Keratinocyte (primary cell): ENCODE data around the gene PRG2. TPM values are rescaled to one million over a fixed set of nuclear protein-coding genes. Genes with fewer than 3 reads are reported as not detected.

Source experiments
- DNase-seq: peaks from one replicate; pipeline ENCODE4 v3.0.0-alpha.2; 2011; ENCODE audit warnings: low read depth, missing footprints, low spot score
- FAIRE-seq: peaks from 2 replicates; lab custom pipeline; 2011; peaks lifted over from hg19 to GRCh38; lab: Jason Lieb, UNC
- H2AFZ ChIP-seq: 2 replicates; pipeline ENCODE4 v1.6.0; 2012; ENCODE audit warnings: low read length, control low read depth, inconsistent platforms; ENCODE audit not compliant: control insufficient read depth
- H3K27ac ChIP-seq: 2 replicates; pipeline ENCODE4 v1.5.1; 2011; ENCODE audit warnings: low read length; ENCODE audit not compliant: control insufficient read depth, insufficient read depth
- H3K27me3 ChIP-seq: 3 replicates; pipeline ENCODE4 v1.6.0; 2011; ENCODE audit warnings: low read length; ENCODE audit not compliant: control insufficient read depth, insufficient read depth; ENCODE audit errors: extremely low read depth
- H3K36me3 ChIP-seq, 2 experiments: 2 replicates in 1 of 2; 3 replicates in 1 of 2; pipeline ENCODE4 v1.5.1; 2011; ENCODE audit warnings: low read length in 2 of 2, mild to moderate bottlenecking in 1 of 2; ENCODE audit not compliant: control insufficient read depth in 2 of 2, insufficient read depth in 2 of 2; ENCODE audit errors: extremely low read depth in 1 of 2
- H3K4me1 ChIP-seq: 3 replicates; pipeline ENCODE4 v1.5.1; 2011; ENCODE audit warnings: low read length; ENCODE audit not compliant: control insufficient read depth, insufficient read depth; ENCODE audit errors: extremely low read depth
- H3K4me2 ChIP-seq: 3 replicates; pipeline ENCODE4 v1.6.0; 2011; ENCODE audit warnings: low read depth, low read length; ENCODE audit not compliant: control insufficient read depth, insufficient read depth; ENCODE audit errors: extremely low read depth
- H3K4me3 ChIP-seq, 3 experiments: fragments of 200-600 bp in 1 of 3; sonication (generic) in 1 of 3; 2 replicates in 2 of 3; 3 replicates in 1 of 3; pipeline ENCODE4 v1.5.1; 2011 to 2016; ENCODE audit warnings: low read length in 3 of 3, mild to moderate bottlenecking in 3 of 3, control low read depth in 2 of 3, inconsistent platforms in 1 of 3, low read depth in 1 of 3, mixed read lengths in 1 of 3, mixed run types in 1 of 3, moderate library complexity in 1 of 3; ENCODE audit not compliant: control insufficient read depth in 2 of 3, insufficient read depth in 2 of 3; ENCODE audit errors: extremely low read depth in 1 of 3
- H3K79me2 ChIP-seq: 2 replicates; pipeline ENCODE4 v1.6.0; 2012; ENCODE audit warnings: low read length; ENCODE audit not compliant: control insufficient read depth, insufficient read depth
- H3K9ac ChIP-seq: 3 replicates; pipeline ENCODE4 v1.6.0; 2011; ENCODE audit warnings: low read length; ENCODE audit not compliant: control insufficient read depth, insufficient read depth; ENCODE audit errors: extremely low read depth
- H3K9me1 ChIP-seq: 3 replicates; pipeline ENCODE4 v1.6.0; 2011; ENCODE audit warnings: low read length; ENCODE audit not compliant: control insufficient read depth, insufficient read depth; ENCODE audit errors: extremely low read depth
- H3K9me3 ChIP-seq: 2 replicates; pipeline ENCODE4 v1.5.1; 2012; ENCODE audit warnings: low read depth, low read length; ENCODE audit not compliant: control insufficient read depth
- H4K20me1 ChIP-seq: 3 replicates; pipeline ENCODE4 v1.6.0; 2011; ENCODE audit warnings: low read length; ENCODE audit not compliant: control insufficient read depth, insufficient read depth; ENCODE audit errors: extremely low read depth
- EZH2 ChIP-seq: IDR thresholded peaks from one replicate; pipeline ENCODE4 v1.6.1; 2012; ENCODE audit warnings: inconsistent platforms, mild to moderate bottlenecking, low read length, moderate library complexity
- dilution Hi-C: fragments of 300-500 bp; cut with MboI; formaldehyde crosslinking; loops from one replicate; pipeline ENCODE4 v1.7.0; 2020; ENCODE audit warnings: low sequenced_read_pairs; ENCODE audit not compliant: extremely low pct_ligation_motif_present
- polyA plus RNA-seq, 5 experiments: library from polyadenylated mRNA; depleted of rRNA in 3 of 5; stranded (reverse) in 3 of 5; stranded (forward) in 1 of 5; unstranded in 1 of 5; fragments of >200 nt; gene quantifications; 1 replicate in 1 of 5; 2 replicates in 3 of 5; 3 replicates in 1 of 5; pipeline versions ENCODE4 v1.2.1 to v1.2.3, GENCODE V29; 2011 to 2012; ENCODE audit warnings: missing spikeins in 2 of 5, low read depth in 1 of 5, low replicate concordance in 1 of 5
- TF ChIP-seq, protein P1 (sequence below), 3 experiments: IDR thresholded peaks in 1 of 3; conservative IDR thresholded peaks in 1 of 3; optimal IDR thresholded peaks in 1 of 3; 2 replicates in 2 of 3; 3 replicates in 1 of 3; pipeline versions ENCODE3 to v1.5.1; 2011; ENCODE audit warnings: low read length in 3 of 3, mild to moderate bottlenecking in 3 of 3, moderate library complexity in 2 of 3, control low read depth in 1 of 3, inconsistent platforms in 1 of 3; ENCODE audit not compliant: insufficient read depth in 2 of 3; ENCODE audit errors: extremely low read depth in 1 of 3

PRG2 gene
- polyA plus RNA-seq, 1 donor (not counting 4 experiments of a cell fraction or from before 2014, with no cell fraction given), result 0.09 TPM

DNA sequence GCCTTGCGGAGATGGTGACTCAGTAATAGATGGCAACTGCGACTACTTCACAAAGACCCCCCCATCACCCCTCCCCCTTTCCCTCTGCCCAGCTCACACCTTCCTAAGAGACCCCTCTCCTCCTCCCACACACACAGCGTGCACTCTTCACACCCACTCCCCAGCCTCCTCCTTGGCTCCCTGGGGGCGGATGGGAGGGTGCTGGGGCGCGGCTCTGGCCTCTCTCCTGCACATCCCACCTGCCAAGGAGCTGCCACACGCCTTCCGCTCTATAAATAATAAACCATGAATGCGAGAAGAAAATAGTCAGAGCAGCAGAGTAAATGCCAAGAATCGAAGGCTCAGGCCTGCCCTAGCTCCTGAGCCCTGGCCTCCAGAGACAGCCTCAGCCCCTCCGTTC, 47.7 kb downstream of the PRG2 start:
- no peak overlapping the region for H2AFZ ChIP-seq
- no peaks in the 10 kb centered on the region for H3K9me3 ChIP-seq
- DNase-seq (no peak), FAIRE-seq (no peak)
- no peaks in the 10 kb centered on the region for H3K36me3 ChIP-seq
- no peak overlapping the region for H3K27ac ChIP-seq
- H3K4me3 ChIP-seq, result no peak overlapping the region
- no peaks in the 10 kb centered on the region for H4K20me1 ChIP-seq
- H3K79me2 ChIP-seq, result no peaks in the 10 kb centered on the region
- H3K9ac ChIP-seq, result no peak overlapping the region
- no peaks in the 10 kb centered on the region for H3K4me1 ChIP-seq
- peaks cover 3% of the 10 kb centered on the region for H3K27me3 ChIP-seq
- no peaks in the 10 kb centered on the region for H3K9me1 ChIP-seq
- dilution Hi-C loops, result no loop called here
- no peak for TF ChIP-seq EZH2
- TF ChIP-seq, protein P1, sequence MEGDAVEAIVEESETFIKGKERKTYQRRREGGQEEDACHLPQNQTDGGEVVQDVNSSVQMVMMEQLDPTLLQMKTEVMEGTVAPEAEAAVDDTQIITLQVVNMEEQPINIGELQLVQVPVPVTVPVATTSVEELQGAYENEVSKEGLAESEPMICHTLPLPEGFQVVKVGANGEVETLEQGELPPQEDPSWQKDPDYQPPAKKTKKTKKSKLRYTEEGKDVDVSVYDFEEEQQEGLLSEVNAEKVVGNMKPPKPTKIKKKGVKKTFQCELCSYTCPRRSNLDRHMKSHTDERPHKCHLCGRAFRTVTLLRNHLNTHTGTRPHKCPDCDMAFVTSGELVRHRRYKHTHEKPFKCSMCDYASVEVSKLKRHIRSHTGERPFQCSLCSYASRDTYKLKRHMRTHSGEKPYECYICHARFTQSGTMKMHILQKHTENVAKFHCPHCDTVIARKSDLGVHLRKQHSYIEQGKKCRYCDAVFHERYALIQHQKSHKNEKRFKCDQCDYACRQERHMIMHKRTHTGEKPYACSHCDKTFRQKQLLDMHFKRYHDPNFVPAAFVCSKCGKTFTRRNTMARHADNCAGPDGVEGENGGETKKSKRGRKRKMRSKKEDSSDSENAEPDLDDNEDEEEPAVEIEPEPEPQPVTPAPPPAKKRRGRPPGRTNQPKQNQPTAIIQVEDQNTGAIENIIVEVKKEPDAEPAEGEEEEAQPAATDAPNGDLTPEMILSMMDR (optimal IDR thresholded peaks at IDR 0.05 in 1 of 3, IDR thresholded peaks at IDR 0.05 in 1 of 3, conservative IDR thresholded peaks at IDR 0.05 in 1 of 3; ENCODE audit: extremely low read depth in 1 of 3, insufficient read depth in 2 of 3, low read length in 3 of 3), result no peak
- no peak overlapping the region for H3K4me2 ChIP-seq

DNA sequence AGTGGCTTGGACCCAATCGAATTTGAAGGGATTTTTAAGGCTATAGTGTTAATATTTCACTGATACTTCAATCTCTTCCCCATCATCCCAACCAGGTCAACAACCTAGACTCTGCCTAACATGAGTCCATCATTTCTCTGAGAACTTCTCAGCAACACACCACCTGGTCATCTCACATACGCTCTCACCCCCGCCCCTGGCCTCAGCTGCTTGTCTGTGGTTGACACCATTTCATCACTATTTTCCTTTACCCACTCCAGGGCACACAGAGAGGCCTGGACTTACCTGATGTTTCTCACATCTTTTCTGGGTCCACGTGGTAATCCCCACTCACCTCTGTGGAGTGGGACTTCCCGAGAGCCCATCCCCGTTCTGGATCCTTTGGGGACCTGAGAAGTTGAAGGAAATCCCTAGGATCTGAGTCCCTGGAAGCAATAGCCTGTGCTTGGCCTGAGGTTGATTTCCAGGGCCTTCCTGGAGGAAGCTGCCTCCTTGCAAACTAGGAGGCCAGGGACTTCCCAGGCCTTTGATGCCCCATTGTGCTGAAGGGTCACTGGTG, 49.1 kb downstream of the PRG2 start:
- H3K27ac ChIP-seq, result no peak overlapping the region
- no peak overlapping the region for H3K4me2 ChIP-seq
- no peaks in the 10 kb centered on the region for H3K9me3 ChIP-seq
- H2AFZ ChIP-seq, result no peak overlapping the region
- no peaks in the 10 kb centered on the region for H3K79me2 ChIP-seq
- peaks cover 3% of the 10 kb centered on the region for H3K27me3 ChIP-seq
- H4K20me1 ChIP-seq, result no peaks in the 10 kb centered on the region
- no peaks in the 10 kb centered on the region for H3K4me1 ChIP-seq
- dilution Hi-C loops, result no loop called here
- H3K9ac ChIP-seq, result no peak overlapping the region
- H3K36me3 ChIP-seq, result no peaks in the 10 kb centered on the region
- TF ChIP-seq, protein P1 (optimal IDR thresholded peaks at IDR 0.05 in 1 of 3, IDR thresholded peaks at IDR 0.05 in 1 of 3, conservative IDR thresholded peaks at IDR 0.05 in 1 of 3; ENCODE audit: extremely low read depth in 1 of 3, insufficient read depth in 2 of 3, low read length in 3 of 3), result no peak
- TF ChIP-seq EZH2, result no peak
- H3K9me1 ChIP-seq, result no peaks in the 10 kb centered on the region
- no peak for DNase-seq
- FAIRE-seq, result no peak
- H3K4me3 ChIP-seq, result no peak overlapping the region
